ENCODE data around the gene CCL5.
"Not testable (repeated sequence)": the region's sequence is repeated elsewhere in the genome, so short reads cannot be mapped to it uniquely, and the experiment has no call there.

Gene CCL5

GRCh38 chr17:35898283-35899070, 18.3 kb upstream of the CCL5 start:
- no peak for FAIRE-seq

- FAIRE-seq, result not testable (repeated sequence)
Observed at GRCh38 chr17:35897772-35898171, 17.6 kb upstream of the CCL5 start.

GRCh38 chr17:35895636-35896587, 15.8 kb upstream of the CCL5 start:
- FAIRE-seq, result no peak

DNA sequence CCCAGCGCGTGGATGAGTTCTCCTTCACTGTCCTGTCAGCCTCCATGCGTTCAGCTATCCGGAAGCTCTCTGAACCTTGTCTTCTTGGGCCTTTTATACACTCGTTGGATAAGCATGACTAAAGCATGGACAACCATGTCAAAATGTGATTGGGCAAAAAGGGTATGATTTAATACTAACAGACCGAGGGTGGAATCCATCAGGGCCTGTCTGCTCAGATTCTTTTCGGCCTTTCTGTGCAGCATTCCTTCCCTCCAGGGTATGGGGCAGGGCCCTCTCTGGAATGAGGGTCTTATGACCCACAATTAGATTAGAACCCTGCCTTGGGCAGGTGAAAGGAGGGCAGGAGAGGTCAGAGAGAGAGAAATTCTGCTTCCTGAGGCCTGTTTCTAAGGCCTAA, 14.0 kb upstream of the CCL5 start:
- no peak for FAIRE-seq

DNA sequence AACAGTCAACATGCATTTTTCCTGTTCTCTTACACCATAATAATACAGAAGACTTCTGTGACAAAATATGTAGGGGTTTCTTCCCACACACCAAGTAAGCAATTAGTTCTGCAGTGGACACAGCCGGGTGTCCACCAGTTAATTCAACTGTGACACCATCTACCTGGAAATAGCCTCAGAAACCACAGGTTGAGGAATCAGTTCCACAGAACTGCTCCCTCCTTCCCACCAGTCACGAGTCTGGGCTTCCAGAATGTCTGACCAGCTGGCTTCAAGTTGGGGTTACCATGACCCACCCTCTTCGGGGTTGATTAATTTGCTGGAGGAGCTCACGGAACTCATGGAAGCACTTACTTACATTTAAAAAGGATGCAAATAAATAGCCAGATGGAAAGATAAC, 13.6 kb upstream of the CCL5 start:
- FAIRE-seq, result no peak

GRCh38 chr17:35892091-35893035, 12.2 kb upstream of the CCL5 start:
- no peak for FAIRE-seq

DNA sequence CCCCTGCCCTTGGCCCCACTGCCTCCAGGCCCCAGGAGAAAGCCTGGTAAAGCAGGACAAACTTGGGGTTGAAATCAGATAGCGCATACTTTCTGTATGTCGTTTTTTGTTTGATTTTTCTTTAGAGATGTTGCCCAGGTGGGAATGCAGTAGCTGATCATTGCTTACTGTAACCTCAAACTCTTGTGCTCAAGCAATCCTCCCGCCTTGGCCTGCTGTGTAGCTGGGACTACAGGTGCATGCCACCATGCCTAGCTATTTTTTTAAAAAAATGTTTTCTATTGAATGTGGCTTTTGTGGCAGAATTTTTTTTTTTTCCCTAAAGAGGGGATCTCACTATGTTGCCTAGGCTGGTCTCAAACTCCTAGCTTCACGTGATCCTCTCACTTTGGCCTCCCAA, 11.1 kb upstream of the CCL5 start:
- no peak for FAIRE-seq

DNA sequence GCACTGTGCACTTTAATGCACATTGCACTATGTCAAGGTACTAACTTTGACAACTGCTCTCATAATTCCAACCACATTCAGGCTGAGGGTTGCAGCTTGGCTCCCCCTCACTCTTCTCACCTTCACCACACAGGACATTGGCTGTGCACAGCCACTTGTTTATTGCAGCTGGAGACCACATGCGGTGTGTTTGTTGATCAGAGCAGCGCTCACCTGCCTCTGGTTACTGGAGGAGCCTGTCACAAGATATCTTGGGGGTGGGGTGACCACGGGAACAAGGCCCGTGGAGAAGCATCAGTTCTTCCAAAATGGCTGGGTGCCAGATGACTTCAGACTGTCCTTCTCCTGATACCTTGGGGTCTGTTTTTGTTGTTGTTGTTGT, 10.6 kb upstream of the CCL5 start:
- FAIRE-seq, result no peak

DNA sequence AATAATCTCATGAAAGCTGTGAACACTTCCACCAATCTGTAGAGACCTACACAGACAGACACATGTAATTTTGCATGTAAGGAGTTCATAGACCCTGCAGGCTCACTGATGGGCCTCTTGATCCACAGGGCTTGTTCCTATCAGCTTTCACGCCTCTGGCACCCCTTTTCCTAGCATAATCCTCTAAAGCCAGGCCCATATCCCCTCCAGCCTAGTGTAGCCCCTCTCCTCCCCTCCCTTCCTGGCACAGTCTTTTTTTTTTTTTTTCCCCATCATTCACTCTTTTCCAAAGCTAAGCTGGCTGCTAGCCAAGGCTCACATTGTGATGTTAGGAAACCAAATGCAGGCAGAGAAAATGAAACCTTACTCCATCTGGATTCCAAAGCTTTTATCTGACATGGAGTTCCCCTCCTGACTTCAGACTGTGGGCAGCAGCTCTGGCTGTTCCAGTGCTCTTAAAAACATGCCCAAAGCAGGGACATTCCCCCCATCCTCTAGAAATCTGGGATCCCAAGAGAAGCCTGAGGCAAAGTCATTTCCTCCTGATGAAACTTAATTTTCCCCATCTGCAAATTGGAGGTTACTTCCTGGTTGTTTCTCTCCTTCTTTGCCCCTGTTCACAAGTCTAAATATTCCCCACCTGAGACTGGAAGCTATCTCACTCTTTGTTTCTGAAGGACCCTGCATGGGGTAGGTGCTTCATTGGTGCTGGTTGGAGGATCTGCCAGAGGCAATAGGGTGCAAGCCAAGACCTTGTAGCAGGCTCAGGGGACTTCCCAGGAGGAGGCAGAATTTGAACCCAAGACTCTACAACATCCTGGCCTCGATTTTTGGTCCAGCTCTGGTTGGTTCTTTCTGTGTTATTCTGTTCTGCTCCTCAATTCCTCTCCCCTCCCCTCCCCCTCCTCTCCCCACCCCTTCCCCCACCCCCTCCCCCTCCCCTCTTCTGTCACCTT, 9.9 kb upstream of the CCL5 start:
- FAIRE-seq, result no peak

GRCh38 chr17:35889241-35889640, 9.1 kb upstream of the CCL5 start:
- FAIRE-seq, result no peak

DNA sequence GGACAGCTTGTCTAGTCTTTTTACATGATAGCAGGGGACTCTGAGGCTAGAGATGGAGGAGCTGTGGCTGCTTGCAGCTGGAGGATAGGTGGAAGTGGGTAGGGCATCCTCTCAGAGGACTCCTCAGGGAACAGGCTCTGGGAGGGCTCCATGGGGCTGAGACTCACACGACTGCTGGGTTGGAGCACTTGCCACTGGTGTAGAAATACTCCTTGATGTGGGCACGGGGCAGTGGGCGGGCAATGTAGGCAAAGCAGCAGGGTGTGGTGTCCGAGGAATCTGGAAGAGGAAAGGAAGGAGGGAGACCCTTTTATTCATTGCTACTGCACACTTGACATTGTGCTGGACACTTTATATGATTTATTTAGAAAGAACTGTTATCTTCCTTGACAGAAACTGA, 1.8 kb downstream of the CCL5 start:
- no peak for FAIRE-seq

- no peak for FAIRE-seq
Observed at GRCh38 chr17:35877345-35878029, 2.7 kb downstream of the CCL5 start.

GRCh38 chr17:35876534-35876933, 3.6 kb downstream of the CCL5 start:
- FAIRE-seq, result no peak

- FAIRE-seq, result no peak
Observed at GRCh38 chr17:35875800-35876139, 4.4 kb downstream of the CCL5 start.

DNA sequence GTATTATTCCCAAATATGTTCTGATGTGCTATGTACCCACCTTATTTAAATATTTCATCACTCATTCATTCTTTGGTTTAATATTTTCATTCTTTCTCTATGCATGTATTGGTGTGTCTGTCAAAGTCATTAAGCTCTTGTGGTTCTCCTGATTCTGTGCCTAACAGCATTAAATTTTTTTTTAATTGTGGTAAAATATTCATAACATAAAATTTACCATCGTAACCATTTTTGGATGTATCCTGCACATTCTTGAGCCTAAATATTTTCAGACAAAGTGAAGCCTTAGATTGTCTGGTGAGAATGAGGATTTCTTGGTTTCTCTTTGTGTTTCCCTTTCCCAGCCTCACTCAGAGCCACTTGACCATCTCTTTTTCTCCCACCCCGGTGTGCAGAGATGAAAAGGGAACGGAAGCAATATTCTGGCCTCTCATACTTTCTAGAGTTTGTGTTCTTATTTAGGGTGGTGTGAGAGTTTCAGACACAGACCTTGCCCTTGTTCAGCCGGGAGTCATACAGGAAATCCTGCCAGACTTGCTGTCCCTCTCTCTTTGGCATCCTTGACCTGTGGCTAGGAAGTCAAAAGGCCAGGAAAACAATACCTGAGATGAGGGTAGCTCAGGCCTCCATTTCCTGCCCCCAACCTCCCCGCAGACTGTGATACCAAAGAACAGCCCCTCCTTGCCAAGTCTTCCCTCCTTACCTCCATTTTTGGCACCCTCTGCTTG, 4.9 kb downstream of the CCL5 start:
- FAIRE-seq, result no peak

DNA sequence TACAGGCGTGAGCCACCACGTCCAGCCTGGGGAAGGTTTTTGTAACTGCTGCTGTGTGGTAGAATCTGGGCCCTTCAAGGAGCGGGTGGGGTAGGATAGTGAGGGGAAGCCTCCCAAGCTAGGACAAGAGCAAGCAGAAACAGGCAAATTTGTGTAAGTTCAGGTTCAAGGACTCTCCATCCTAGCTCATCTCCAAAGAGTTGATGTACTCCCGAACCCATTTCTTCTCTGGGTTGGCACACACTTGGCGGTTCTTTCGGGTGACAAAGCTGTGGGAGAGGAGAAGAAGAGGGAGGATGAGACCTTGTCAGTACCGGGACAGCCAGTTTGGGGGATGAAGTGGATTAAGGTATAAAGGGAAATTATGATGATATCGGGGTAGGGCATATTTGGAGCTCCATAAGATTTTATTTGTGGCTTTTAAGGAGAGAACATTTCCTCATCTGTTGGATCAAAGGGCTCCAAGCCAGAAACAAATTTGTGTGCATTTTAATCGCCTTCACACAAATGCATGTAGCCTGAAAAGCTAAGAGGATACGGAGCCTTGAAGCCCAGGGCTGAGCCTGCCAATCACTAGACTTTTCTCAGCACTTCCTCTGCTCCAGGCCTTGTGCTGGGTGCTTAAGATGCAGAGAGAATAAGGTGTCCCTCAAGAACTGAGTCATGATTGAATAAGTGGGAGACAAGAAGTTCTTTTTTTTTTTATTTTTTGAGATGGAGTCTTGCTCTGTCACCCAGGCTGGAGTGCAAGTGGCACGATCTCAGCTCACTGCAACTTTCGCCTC, 7.8 kb downstream of the CCL5 start:
- FAIRE-seq, result no peak

- no peak for FAIRE-seq
Observed at GRCh38 chr17:35870906-35871819, 9.0 kb downstream of the CCL5 start.

GRCh38 chr17:35868737-35869136, 11.4 kb downstream of the CCL5 start, which contains the start of gene HEATR9:
HEATR9 (minus strand) TSS chr17:35868891; CDS start chr17:35868742, 149 bp downstream.
- no peak for FAIRE-seq

Data from A204.1 (cell line).